GM12864 (cell line): ENCODE data around the gene ERBB4.

Experiments used
- DNase-seq: peaks from one replicate; pipeline ENCODE4 v3.0.0-alpha.2; 2011; ENCODE audit warnings: low read depth
- H3K4me3 ChIP-seq: 2 replicates; pipeline ENCODE4 v1.5.1; 2011; ENCODE audit warnings: mild to moderate bottlenecking, low read depth, low read length, control low read depth
- CTCF ChIP-seq: IDR thresholded peaks from 2 replicates; pipeline ENCODE4 v1.5.1; 2011; ENCODE audit warnings: low read depth, mild to moderate bottlenecking, moderate library complexity, low read length, control low read depth, inconsistent platforms; ENCODE audit errors: missing control alignments

ERBB4 gene

GRCh38 chr2:211930331-211930730 is 608.3 kb downstream of the ERBB4 start:
- no peak for TF ChIP-seq CTCF
- DNase-seq, result peak; percentile 61
- no peak overlapping the region for H3K4me3 ChIP-seq

- DNase-seq, result no peak
- no peak for TF ChIP-seq CTCF
- H3K4me3 ChIP-seq, result no peak overlapping the region
These were observed 610.4 kb downstream of the ERBB4 start for GRCh38 chr2:211928201-211928600.

- DNase-seq, result no peak
- H3K4me3 ChIP-seq, result no peak overlapping the region
- no peak for TF ChIP-seq CTCF
These were observed 615.6 kb downstream of the ERBB4 start for GRCh38 chr2:211923019-211923418.

- no peak overlapping the region for H3K4me3 ChIP-seq
- TF ChIP-seq CTCF, result no peak
- no peak for DNase-seq
These were observed 634.6 kb downstream of the ERBB4 start for GRCh38 chr2:211903961-211904360.

- TF ChIP-seq CTCF, result no peak
- no peak for DNase-seq
- no peak overlapping the region for H3K4me3 ChIP-seq
These were observed 637.3 kb downstream of the ERBB4 start for GRCh38 chr2:211901226-211901846.

- no peak for DNase-seq
- no peak overlapping the region for H3K4me3 ChIP-seq
- TF ChIP-seq CTCF, result no peak
These were observed 638.1 kb downstream of the ERBB4 start for GRCh38 chr2:211900518-211900917.

GRCh38 chr2:211900000-211900399 is 638.6 kb downstream of the ERBB4 start:
- no peak for TF ChIP-seq CTCF
- DNase-seq, result no peak
- no peak overlapping the region for H3K4me3 ChIP-seq
